M059J (cell line): ENCODE data around the gene FREM3. TPM values are rescaled to one million over a fixed set of nuclear protein-coding genes. Genes with fewer than 3 reads are reported as not detected.

Experiments used
- DNase-seq: peaks from one replicate; pipeline ENCODE4 v3.0.0-alpha.2; 2012; ENCODE audit warnings: low read depth
- total RNA-seq: library from RNA; depleted of rRNA; stranded (reverse); fragments of >200 nt; shearing (Covaris generic); gene quantifications from 2 replicates; pipeline ENCODE4 v1.2.3, GENCODE V29; 2014

The FREM3 gene
- total RNA-seq, 1 experiment from 2014 or later, result not detected

- DNase-seq, result peak; percentile 47
Measured at GRCh38 chr4:143667461-143667860, 33.0 kb downstream of the FREM3 start.

GRCh38 chr4:143658336-143658735 is 42.1 kb downstream of the FREM3 start:
- DNase-seq, result no peak

- DNase-seq, result no peak
Measured at GRCh38 chr4:143654571-143654970, 45.9 kb downstream of the FREM3 start.

- no peak for DNase-seq
Measured at GRCh38 chr4:143653031-143653430, 47.4 kb downstream of the FREM3 start.

- DNase-seq, result no peak
Measured at GRCh38 chr4:143643399-143643798, 57.1 kb downstream of the FREM3 start.

- DNase-seq, result no peak
Measured at GRCh38 chr4:143642611-143643010, 57.9 kb downstream of the FREM3 start.

- DNase-seq, result no peak
Measured at GRCh38 chr4:143641361-143641760, 59.1 kb downstream of the FREM3 start.

- no peak for DNase-seq
Measured at GRCh38 chr4:143634763-143635162, 65.7 kb downstream of the FREM3 start.

GRCh38 chr4:143633833-143634232 is 66.6 kb downstream of the FREM3 start:
- DNase-seq, result no peak

GRCh38 chr4:143626134-143626911 is 74.2 kb downstream of the FREM3 start:
- DNase-seq, result no peak

- DNase-seq, result no peak
Measured at GRCh38 chr4:143625632-143626031, 74.8 kb downstream of the FREM3 start.

GRCh38 chr4:143623896-143624295 is 76.6 kb downstream of the FREM3 start:
- DNase-seq, result no peak

- no peak for DNase-seq
Measured at GRCh38 chr4:143618811-143619210, 81.7 kb downstream of the FREM3 start.

GRCh38 chr4:143617994-143618679 is 82.3 kb downstream of the FREM3 start:
- DNase-seq, result peak; percentile 0

GRCh38 chr4:143616771-143617170 is 83.7 kb downstream of the FREM3 start:
- DNase-seq, result peak; percentile 78

GRCh38 chr4:143609492-143609891 is 91.0 kb downstream of the FREM3 start:
- DNase-seq, result no peak

GRCh38 chr4:143606480-143606879 is 94.0 kb downstream of the FREM3 start:
- no peak for DNase-seq

GRCh38 chr4:143599827-143600226 is 100.6 kb downstream of the FREM3 start:
- DNase-seq, result no peak

GRCh38 chr4:143598816-143599215 is 101.7 kb downstream of the FREM3 start:
- no peak for DNase-seq

GRCh38 chr4:143597276-143597675 is 103.2 kb downstream of the FREM3 start:
- DNase-seq, result no peak

- peak; percentile 21 for DNase-seq
Measured at GRCh38 chr4:143587703-143588102, 112.8 kb downstream of the FREM3 start.

GRCh38 chr4:143586080-143586479 is 114.4 kb downstream of the FREM3 start:
- DNase-seq, result peak; percentile 24

GRCh38 chr4:143585548-143585947 is 114.9 kb downstream of the FREM3 start:
- no peak for DNase-seq
